T-helper 1 cell treated with Interleukin-12 subunit alpha and Interleukin-12 subunit beta and Interleukin-4 antibody, amounts not matched to agents 30 μg/mL and 1 μg/mL, for 36 hours (primary cell): Measurements from ENCODE around the gene CKB.

Experiments used
- H3K27ac Mint-ChIP-seq: one replicate; pipeline ENCODE4 v1.8.0; 2021; ENCODE audit warnings: mild to moderate bottlenecking, mixed read lengths
- H3K27me3 Mint-ChIP-seq: one replicate; pipeline ENCODE4 v1.8.0; 2021; ENCODE audit warnings: low read depth, mixed read lengths
- H3K36me3 Mint-ChIP-seq: one replicate; pipeline ENCODE4 v1.8.0; 2021; ENCODE audit warnings: low read depth, mixed read lengths
- H3K4me1 Mint-ChIP-seq: one replicate; pipeline ENCODE4 v1.8.0; 2021; ENCODE audit warnings: low read depth, mixed read lengths
- H3K4me3 Mint-ChIP-seq: one replicate; pipeline ENCODE4 v1.8.0; 2021; ENCODE audit warnings: mild to moderate bottlenecking, moderate library complexity, mixed read lengths
- H3K9me3 Mint-ChIP-seq: one replicate; pipeline ENCODE4 v1.8.0; 2021; ENCODE audit warnings: mixed read lengths

The CKB gene

GRCh38 chr14:103535891-103536565 lies 13.4 kb upstream of the CKB start:
- H3K27me3 Mint-ChIP-seq, result no peaks in the 10 kb centered on the region
- H3K4me3 Mint-ChIP-seq, result no peak overlapping the region
- H3K36me3 Mint-ChIP-seq, result peaks cover 2% of the 10 kb centered on the region
- H3K27ac Mint-ChIP-seq, result no peak overlapping the region
- no peaks in the 10 kb centered on the region for H3K9me3 Mint-ChIP-seq
- H3K4me1 Mint-ChIP-seq, result no peaks in the 10 kb centered on the region

- H3K27ac Mint-ChIP-seq, result no peak overlapping the region
Measured at GRCh38 chr14:103535081-103535890, 12.7 kb upstream of the CKB start.

GRCh38 chr14:103534576-103535061 lies 12.0 kb upstream of the CKB start:
- no peak overlapping the region for H3K4me3 Mint-ChIP-seq
- H3K27ac Mint-ChIP-seq, result no peak overlapping the region
- H3K9me3 Mint-ChIP-seq, result no peaks in the 10 kb centered on the region
- peaks cover 2% of the 10 kb centered on the region for H3K36me3 Mint-ChIP-seq
- no peaks in the 10 kb centered on the region for H3K27me3 Mint-ChIP-seq
- peaks cover 8% of the 10 kb centered on the region for H3K4me1 Mint-ChIP-seq

More at GRCh38 chr14:103535081-103535890, 12.7 kb upstream of the CKB start:
- H3K4me3 Mint-ChIP-seq, result no peak overlapping the region
- H3K9me3 Mint-ChIP-seq, result no peaks in the 10 kb centered on the region
- peaks cover 4% of the 10 kb centered on the region for H3K4me1 Mint-ChIP-seq
- peaks cover 2% of the 10 kb centered on the region for H3K36me3 Mint-ChIP-seq
- no peaks in the 10 kb centered on the region for H3K27me3 Mint-ChIP-seq

- H3K4me1 Mint-ChIP-seq, result peaks cover 11% of the 10 kb centered on the region
- H3K9me3 Mint-ChIP-seq, result no peaks in the 10 kb centered on the region
- H3K36me3 Mint-ChIP-seq, result peaks cover 2% of the 10 kb centered on the region
- no peaks in the 10 kb centered on the region for H3K27me3 Mint-ChIP-seq
- no peak overlapping the region for H3K4me3 Mint-ChIP-seq
- no peak overlapping the region for H3K27ac Mint-ChIP-seq
Measured at GRCh38 chr14:103533999-103534575, 11.5 kb upstream of the CKB start.

GRCh38 chr14:103533137-103533998 lies 10.7 kb upstream of the CKB start:
- peaks cover 2% of the 10 kb centered on the region for H3K36me3 Mint-ChIP-seq
- H3K9me3 Mint-ChIP-seq, result no peaks in the 10 kb centered on the region
- no peak overlapping the region for H3K4me3 Mint-ChIP-seq
- peaks cover 11% of the 10 kb centered on the region for H3K4me1 Mint-ChIP-seq
- H3K27ac Mint-ChIP-seq, result no peak overlapping the region
- no peaks in the 10 kb centered on the region for H3K27me3 Mint-ChIP-seq

- Mint-ChIP-seq H3K9me3 (no peaks in the 10 kb centered on the region), H3K36me3 (peaks cover 2% of the 10 kb centered on the region), H3K27ac (no peak overlapping the region), H3K27me3 (no peaks in the 10 kb centered on the region), H3K4me1 (peaks cover 11% of the 10 kb centered on the region), H3K4me3 (no peak overlapping the region)
Measured at GRCh38 chr14:103532216-103533136, 9.8 kb upstream of the CKB start.

GRCh38 chr14:103531421-103532215 lies 9.0 kb upstream of the CKB start:
- H3K27me3 Mint-ChIP-seq, result no peaks in the 10 kb centered on the region
- no peak overlapping the region for H3K4me3 Mint-ChIP-seq
- peaks cover 17% of the 10 kb centered on the region for H3K4me1 Mint-ChIP-seq
- no peaks in the 10 kb centered on the region for H3K9me3 Mint-ChIP-seq
- no peak overlapping the region for H3K27ac Mint-ChIP-seq
- H3K36me3 Mint-ChIP-seq, result peaks cover 2% of the 10 kb centered on the region

- no peaks in the 10 kb centered on the region for H3K9me3 Mint-ChIP-seq
- H3K4me1 Mint-ChIP-seq, result peaks cover 17% of the 10 kb centered on the region
- H3K36me3 Mint-ChIP-seq, result peaks cover 2% of the 10 kb centered on the region
- H3K4me3 Mint-ChIP-seq, result no peak overlapping the region
- no peaks in the 10 kb centered on the region for H3K27me3 Mint-ChIP-seq
- no peak overlapping the region for H3K27ac Mint-ChIP-seq
Measured at GRCh38 chr14:103530831-103531230, 8.2 kb upstream of the CKB start.

GRCh38 chr14:103530390-103530789 lies 7.8 kb upstream of the CKB start:
- Mint-ChIP-seq H3K27ac (no peak overlapping the region), H3K4me1 (peaks cover 17% of the 10 kb centered on the region), H3K4me3 (peak overlapping the region; percentile 98), H3K27me3 (no peaks in the 10 kb centered on the region), H3K36me3 (peaks cover 2% of the 10 kb centered on the region), H3K9me3 (no peaks in the 10 kb centered on the region)

GRCh38 chr14:103529383-103530365 lies 7.0 kb upstream of the CKB start:
- Mint-ChIP-seq H3K4me1 (peaks cover 17% of the 10 kb centered on the region), H3K4me3 (peak overlapping the region; percentile 98), H3K9me3 (no peaks in the 10 kb centered on the region), H3K27ac (peak overlapping the region; percentile 98), H3K36me3 (peaks cover 2% of the 10 kb centered on the region), H3K27me3 (peaks cover 4% of the 10 kb centered on the region)

GRCh38 chr14:103528587-103529382 lies 6.2 kb upstream of the CKB start, which contains the start of gene TRMT61A:
TSS of gene TRMT61A (plus strand) at chr14:103529196. CDS start at chr14:103529979, 783 bp downstream.
- Mint-ChIP-seq H3K27me3 (peaks cover 11% of the 10 kb centered on the region), H3K36me3 (peaks cover 2% of the 10 kb centered on the region), H3K9me3 (no peaks in the 10 kb centered on the region), H3K4me3 (peak within 1 kb of the TSS; percentile 98), H3K4me1 (peaks cover 17% of the 10 kb centered on the region), H3K27ac (peak within 1 kb of the TSS; percentile 98)
